Measurements from ENCODE around the gene CPM.

DNA sequence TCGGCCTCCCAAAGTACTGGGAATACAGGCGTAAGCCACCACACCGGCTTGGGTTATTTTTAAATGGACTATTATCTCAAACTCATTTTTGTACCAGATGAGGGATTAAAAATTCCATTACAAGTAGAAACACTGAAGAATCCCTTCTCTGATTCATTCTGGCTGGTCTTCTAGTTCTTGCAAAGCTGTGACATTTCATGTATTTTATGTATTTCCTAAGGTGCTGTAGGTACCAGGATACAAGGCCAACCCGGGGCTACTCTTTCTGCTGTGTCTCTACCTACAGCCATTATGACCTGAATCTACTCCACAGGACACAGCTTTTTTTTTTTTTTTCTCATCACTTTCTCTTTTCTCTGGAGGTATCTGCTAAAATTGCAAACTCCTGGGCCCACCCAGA is 24.9 kb downstream of the CPM start:
- TF ChIP-seq, protein P1, sequence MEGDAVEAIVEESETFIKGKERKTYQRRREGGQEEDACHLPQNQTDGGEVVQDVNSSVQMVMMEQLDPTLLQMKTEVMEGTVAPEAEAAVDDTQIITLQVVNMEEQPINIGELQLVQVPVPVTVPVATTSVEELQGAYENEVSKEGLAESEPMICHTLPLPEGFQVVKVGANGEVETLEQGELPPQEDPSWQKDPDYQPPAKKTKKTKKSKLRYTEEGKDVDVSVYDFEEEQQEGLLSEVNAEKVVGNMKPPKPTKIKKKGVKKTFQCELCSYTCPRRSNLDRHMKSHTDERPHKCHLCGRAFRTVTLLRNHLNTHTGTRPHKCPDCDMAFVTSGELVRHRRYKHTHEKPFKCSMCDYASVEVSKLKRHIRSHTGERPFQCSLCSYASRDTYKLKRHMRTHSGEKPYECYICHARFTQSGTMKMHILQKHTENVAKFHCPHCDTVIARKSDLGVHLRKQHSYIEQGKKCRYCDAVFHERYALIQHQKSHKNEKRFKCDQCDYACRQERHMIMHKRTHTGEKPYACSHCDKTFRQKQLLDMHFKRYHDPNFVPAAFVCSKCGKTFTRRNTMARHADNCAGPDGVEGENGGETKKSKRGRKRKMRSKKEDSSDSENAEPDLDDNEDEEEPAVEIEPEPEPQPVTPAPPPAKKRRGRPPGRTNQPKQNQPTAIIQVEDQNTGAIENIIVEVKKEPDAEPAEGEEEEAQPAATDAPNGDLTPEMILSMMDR (IDR thresholded peaks at IDR 0.05) = no peak
- TF ChIP-seq, protein P2, sequence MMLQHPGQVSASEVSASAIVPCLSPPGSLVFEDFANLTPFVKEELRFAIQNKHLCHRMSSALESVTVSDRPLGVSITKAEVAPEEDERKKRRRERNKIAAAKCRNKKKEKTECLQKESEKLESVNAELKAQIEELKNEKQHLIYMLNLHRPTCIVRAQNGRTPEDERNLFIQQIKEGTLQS (CRISPR knock-in tag; conservative IDR thresholded peaks at IDR 0.05) = no peak
- no peak for TF ChIP-seq TEAD4 (CRISPR knock-in tag; IDR thresholded peaks at IDR 0.05)
- no peak for TF ChIP-seq SMAD4 (CRISPR knock-in tag; IDR thresholded peaks at IDR 0.05)
- TF ChIP-seq, protein P3, sequence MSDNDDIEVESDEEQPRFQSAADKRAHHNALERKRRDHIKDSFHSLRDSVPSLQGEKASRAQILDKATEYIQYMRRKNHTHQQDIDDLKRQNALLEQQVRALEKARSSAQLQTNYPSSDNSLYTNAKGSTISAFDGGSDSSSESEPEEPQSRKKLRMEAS (CRISPR knock-in tag; IDR thresholded peaks at IDR 0.05) = no peak
- no peak for TF ChIP-seq CREB1 (CRISPR knock-in tag; IDR thresholded peaks at IDR 0.05)
- TF ChIP-seq NR2C2 (CRISPR knock-in tag; IDR thresholded peaks at IDR 0.05) = no peak
- TF ChIP-seq ELF4 (CRISPR knock-in tag; IDR thresholded peaks at IDR 0.05; ENCODE audit: low read depth) = no peak
- no peak for TF ChIP-seq PRRX2 (CRISPR knock-in tag; IDR thresholded peaks at IDR 0.05)

Measured in WTC11 (cell line).